ENCODE data around the gene AGRP.
A peak's percentile ranks its signal among the peaks of the same experiment; 100 is the strongest.
"Not testable (repeated sequence)": the region's sequence is repeated elsewhere in the genome, so short reads cannot be mapped to it uniquely, and the experiment has no call there.

The AGRP gene, protein sequence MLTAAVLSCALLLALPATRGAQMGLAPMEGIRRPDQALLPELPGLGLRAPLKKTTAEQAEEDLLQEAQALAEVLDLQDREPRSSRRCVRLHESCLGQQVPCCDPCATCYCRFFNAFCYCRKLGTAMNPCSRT

GRCh38 chr16:67483150-67483549 lies at the start of gene AGRP:
AGRP (minus strand) TSS chr16:67483547; CDS start chr16:67483398, 149 bp downstream.
- no peak for DNase-seq (ENCODE audit: low read depth, low spot score)

GRCh38 chr16:67531247-67531646 lies 47.9 kb upstream of the AGRP start:
- DNase-seq (ENCODE audit: low read depth, low spot score): no peak

DNA sequence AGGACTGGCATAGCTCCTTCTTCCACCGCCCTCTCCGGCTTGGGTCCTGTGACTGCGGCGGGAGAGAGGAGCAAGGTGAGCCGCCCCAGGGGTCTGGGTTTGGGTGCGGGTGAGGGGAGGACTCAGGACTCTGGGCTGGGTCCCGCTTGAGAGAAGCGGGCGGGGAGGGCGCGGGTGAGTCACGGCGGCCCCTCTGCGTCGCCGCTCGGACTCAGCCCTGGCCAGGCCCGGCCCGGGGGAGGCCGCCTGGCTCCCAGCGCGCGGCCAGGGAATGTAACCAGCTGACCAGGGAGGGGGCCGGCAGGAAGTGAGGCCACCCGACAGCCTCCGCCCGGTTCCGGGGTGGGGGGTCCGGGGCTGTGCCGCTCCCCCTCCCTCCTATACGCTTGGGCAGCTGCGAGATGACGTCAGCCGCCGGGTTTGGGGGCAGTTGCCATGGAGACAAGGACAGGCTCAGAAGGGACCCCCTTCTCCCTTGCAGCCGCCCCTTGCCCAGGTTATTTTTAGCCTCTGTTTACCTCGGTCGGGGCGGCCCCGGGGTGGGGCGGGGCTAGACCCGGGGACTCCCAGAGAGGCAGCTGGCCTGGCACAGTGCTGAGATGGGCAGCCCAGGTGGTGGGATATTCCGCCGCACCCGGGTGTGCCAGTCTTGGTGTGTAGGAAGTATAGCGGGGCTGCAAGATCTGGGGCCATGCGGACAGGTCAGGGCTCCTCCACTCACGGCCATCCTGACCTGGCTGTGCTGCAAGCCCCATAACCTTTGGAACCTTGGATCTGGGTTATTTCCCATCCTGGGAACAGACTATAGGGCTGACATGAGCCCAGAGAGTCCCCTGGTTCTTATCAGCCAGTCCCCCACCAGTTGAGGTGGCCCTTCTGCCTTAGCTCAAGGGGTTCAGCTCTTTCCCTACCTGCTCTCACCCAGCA lies 46.9 kb upstream of the AGRP start:
- DNase-seq (ENCODE audit: low read depth, low spot score): no peak

DNA sequence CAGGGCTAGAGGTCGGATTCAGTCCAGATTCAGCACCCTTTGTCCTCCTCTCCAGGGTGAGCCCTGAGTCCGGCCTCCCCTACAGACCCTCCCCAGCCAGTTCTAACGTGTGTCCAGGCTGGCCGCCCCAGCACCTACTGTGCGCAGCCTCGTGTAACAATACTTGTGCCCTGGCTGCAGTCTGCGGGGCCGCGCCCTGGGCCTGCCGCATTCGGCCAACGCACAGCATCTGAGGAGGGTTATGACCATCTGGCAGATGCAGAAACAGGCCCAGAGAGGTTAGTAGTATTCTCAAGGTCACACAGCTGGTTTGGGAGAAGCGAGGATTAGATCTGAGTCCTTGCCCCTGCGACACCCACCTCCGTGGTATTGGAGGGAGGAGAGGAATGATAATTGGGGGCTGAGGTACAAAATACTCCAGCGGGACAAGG lies 46.2 kb upstream of the AGRP start:
- no peak for DNase-seq (ENCODE audit: low read depth, low spot score)

DNA sequence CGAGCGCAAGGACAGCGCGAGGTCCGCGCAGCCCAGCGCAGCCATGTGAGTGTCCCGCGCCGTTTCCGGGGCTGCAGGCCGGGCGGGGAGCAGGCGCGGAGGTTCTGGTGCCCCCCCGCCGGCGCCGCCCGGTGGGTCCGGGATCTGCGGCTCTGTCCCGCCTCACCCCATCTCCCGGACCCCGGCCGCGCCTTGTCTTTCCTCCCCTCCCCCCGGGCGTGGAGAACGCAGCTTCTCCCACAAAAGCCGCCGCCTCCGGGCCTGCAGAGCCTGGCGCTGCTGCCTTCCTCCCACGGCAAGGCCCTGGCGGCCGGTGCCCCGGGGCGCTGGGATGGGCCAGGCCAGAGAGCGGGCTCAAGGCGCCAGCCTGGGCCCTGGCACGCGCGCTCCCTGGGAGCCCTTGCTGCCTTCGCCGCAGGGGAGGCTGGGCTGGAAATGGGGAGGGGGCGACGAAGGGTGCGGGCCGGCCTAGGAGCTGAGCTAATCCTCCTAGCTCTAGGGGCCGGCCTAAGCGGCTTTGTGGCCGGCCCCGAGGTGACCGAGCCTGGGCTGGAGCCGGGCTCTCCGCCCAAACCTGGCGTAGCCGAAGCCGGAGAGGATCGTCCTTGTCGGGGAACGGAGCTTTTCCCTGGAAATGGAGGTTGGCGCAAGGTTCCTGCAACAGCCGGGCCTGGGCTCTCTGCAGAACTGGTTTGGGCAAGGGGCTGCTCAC lies 45.7 kb upstream of the AGRP start:
- no peak for DNase-seq (ENCODE audit: low read depth, low spot score)

- no peak for DNase-seq (ENCODE audit: low read depth, low spot score)
Measured at GRCh38 chr16:67528222-67528869, 45.0 kb upstream of the AGRP start, which contains the start of gene RIPOR1. RIPOR1 (plus strand) TSS chr16:67528829; CDS start chr16:67538447, 9,618 bp downstream.

GRCh38 chr16:67526149-67526791 lies 42.9 kb upstream of the AGRP start:
- no peak for DNase-seq (ENCODE audit: low read depth, low spot score)

GRCh38 chr16:67525176-67525860 lies 42.0 kb upstream of the AGRP start:
- DNase-seq (ENCODE audit: low read depth, low spot score): no peak

- DNase-seq (ENCODE audit: low read depth, low spot score): peak; percentile 93
Measured at GRCh38 chr16:67521095-67521804, 37.9 kb upstream of the AGRP start.

DNA sequence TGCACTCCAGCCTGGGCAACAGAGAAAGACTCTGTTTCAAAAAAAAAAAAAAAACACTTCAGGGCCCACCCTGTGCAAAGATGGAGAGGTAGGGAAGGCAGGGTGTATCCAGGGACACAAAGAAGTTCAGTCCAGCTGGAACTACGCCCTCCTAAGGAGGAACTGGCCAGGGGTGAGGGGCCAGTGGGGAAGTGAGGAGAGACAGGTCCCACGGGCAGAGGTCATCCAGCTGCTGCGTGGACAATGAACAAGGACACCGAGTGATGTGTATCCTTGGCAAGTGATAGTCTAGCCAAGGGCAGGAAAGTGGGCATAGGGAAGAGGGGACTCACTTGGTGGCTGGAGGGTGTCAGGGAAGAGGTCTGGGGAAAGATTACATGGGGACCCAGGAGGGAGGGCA lies 35.9 kb upstream of the AGRP start:
- DNase-seq (ENCODE audit: low read depth, low spot score): no peak

DNA sequence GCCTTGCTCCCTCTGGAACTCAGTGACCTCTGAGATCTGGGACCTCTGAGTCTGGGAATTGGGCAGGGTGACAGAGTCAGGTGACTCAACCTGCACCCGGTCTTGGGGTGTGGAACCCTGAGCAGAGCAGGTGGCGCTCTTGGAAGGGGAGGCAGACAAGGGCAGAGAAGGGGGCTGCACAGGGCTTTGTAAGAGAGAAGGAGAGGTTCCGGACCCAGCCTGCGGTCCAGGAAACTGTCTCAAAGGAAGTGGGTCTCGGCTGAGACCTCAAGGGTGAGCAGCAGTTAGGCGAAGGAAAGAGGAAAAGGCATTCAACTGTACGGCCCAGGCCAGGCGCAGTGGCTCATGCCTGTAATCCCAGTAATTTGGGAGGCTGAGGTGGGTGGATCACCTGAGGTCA lies 35.3 kb upstream of the AGRP start:
- no peak for DNase-seq (ENCODE audit: low read depth, low spot score)

DNA sequence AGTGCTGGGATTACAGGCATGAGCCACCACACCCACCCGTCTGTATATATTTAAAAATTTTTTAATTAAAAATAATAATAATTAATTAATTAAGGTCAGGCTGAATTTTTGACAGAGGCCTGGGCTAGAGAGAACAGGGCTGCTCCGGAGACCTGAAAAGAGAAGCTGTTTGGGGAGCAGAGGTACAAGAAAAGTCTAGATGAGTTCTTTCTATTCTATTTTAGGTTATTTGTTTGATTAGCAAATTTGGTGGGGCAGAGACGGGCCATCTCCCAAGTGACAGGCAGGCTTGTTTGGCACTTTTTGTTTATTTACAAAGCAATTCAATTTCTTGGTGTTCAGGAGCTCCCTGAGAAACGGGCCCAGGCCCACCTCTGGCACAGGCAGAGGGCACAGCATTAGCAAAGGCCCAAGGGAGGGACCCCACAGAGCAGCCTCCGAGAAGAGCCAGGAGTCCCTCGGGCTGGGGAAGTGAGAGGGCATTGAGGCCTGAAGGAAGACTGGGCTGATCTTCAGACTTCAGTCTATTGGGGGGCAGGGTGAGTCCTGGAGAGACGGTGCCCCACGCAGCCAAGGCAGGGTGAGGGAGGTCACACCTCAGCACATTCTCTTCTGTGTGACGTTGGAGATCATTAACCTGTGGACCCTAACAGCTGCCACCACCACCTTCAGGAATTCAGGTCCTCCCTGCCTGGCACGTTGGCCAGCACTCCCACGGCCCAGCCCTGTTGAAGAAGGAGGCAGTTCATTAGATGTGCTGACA lies 34.5 kb upstream of the AGRP start:
- no peak for DNase-seq (ENCODE audit: low read depth, low spot score)

- DNase-seq (ENCODE audit: low read depth, low spot score): no peak
Measured at GRCh38 chr16:67517155-67517445, 33.8 kb upstream of the AGRP start.

- DNase-seq (ENCODE audit: low read depth, low spot score): no peak
Measured at GRCh38 chr16:67516296-67517154, 33.2 kb upstream of the AGRP start.

DNA sequence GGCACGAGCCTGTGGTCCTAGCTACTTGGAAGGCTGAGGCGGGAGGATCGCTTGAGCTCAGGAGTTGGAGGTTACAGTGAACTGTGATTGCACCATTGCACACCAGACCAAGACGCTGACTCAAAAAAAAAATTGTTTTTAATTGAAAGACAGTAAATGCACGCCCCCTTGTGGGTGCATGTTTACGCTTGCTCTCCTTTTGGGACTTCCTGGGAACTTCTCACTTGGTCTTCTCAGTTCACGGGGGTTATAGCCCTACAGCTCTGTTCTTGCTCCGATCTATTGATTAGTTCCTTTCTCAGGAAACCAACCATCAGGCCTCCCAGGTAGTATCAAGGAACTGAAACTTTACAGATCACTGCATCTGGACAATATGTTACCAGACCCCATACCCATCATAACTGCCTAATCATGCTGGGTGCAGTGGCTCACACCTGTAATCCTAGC lies 31.1 kb upstream of the AGRP start:
- no peak for DNase-seq (ENCODE audit: low read depth, low spot score)

- not testable (repeated sequence) for DNase-seq (ENCODE audit: low read depth, low spot score)
Measured at GRCh38 chr16:67513892-67514291, 30.5 kb upstream of the AGRP start.

DNA sequence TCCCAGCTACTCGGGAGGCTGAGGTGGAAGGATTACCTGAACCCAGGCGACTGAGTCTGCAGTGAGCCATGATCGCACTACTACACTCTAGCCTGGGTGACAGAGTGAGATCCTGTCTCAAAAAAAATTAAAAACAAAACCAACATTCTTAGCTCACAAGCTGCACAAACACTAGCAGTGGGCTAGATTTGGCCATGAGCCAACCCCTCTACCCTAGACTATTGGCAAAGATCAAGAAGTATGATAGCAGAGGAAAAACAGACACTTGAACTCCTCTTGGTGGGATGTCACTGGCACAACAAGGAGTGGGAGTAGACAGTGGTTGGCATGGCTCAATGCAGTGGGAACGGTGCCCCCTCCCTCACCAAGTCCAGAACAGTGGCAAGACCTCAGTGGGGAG lies 25.7 kb upstream of the AGRP start:
- DNase-seq (ENCODE audit: low read depth, low spot score): no peak

GRCh38 chr16:67506468-67506867 lies 23.1 kb upstream of the AGRP start:
- no peak for DNase-seq (ENCODE audit: low read depth, low spot score)
